K562 (cell line): ENCODE measurements around the gene MAPT. TPM values are rescaled to one million over a fixed set of nuclear protein-coding genes. Genes with fewer than 3 reads are reported as not detected.
A peak's percentile ranks its signal among the peaks of the same experiment; 100 is the strongest.

Source experiments
- IRF2 ChIP-seq: sonication (generic); formaldehyde crosslinking; IDR thresholded peaks from 2 replicates; pipeline ENCODE4 v1.8.1; 2022; ENCODE audit warnings: mild to moderate bottlenecking, missing genetic modification reagents
- MAFG ChIP-seq: fragments of 450-650 bp; conservative IDR thresholded peaks from 2 replicates; pipeline ENCODE4 v1.6.1; 2016; ENCODE audit warnings: missing genetic modification characterization, missing compliant biosample characterization
- SMC3 ChIP-seq: conservative IDR thresholded peaks from 2 replicates; pipeline ENCODE4 v1.6.1; 2011; ENCODE audit warnings: low read depth, low read length, improper control_type of control experiment; ENCODE audit not compliant: insufficient read depth
- SRF ChIP-seq, 2 experiments: fragments of 250-450, 450-650 bp in 1 of 2; sonication (Bioruptor Pico) in 1 of 2; sonication (generic) in 1 of 2; formaldehyde crosslinking; IDR thresholded peaks; 2 replicates each; pipeline versions ENCODE4 v1.5.0 to v1.5.1; 2020 to 2022; ENCODE audit warnings: mild to moderate bottlenecking in 1 of 2, missing genetic modification reagents in 1 of 2
- TEAD1 ChIP-seq, 2 experiments: fragments of 450-650 bp in 1 of 2; sonication (generic) in 1 of 2; formaldehyde crosslinking; IDR thresholded peaks; 2 replicates each; pipeline versions ENCODE4 v1.4.0 to v1.8.0; 2020 to 2022; ENCODE audit warnings: mild to moderate bottlenecking in 2 of 2, missing genetic modification reagents in 1 of 2
- U2AF1 ChIP-seq: fragments of 200-400 bp; formaldehyde crosslinking; optimal IDR thresholded peaks from 2 replicates; pipeline ENCODE3; 2017; ENCODE audit warnings: mild to moderate bottlenecking, low read depth, low read length, moderate library complexity
- ZKSCAN3 ChIP-seq: fragments of 250-450 bp; sonication (Bioruptor Pico); IDR thresholded peaks from 2 replicates; pipeline ENCODE4 v1.4.0; 2020
- ZNF609 ChIP-seq: sonication (generic); formaldehyde crosslinking; IDR thresholded peaks from 2 replicates; pipeline ENCODE4 v1.8.1; 2023; ENCODE audit warnings: missing genetic modification reagents, mild to moderate bottlenecking, borderline replicate concordance
- polyA plus RNA-seq, 8 experiments: library from polyadenylated mRNA; depleted of rRNA in 4 of 8; stranded (reverse) in 5 of 8; unstranded in 3 of 8; fragments of >200 nt; fragmentation: Nextera tagmentation in 2 of 8; fragmentation: Illumina TruSeq in 1 of 8; extraction: Ambion mirVana in 2 of 8; extraction: Trizol in 1 of 8; gene quantifications; 2 replicates each; pipeline versions ENCODE4 v1.2.1 to v1.2.3, GENCODE V29; 2011 to 2014; ENCODE audit warnings: inconsistent platforms in 1 of 8, missing spikeins in 1 of 8
- total RNA-seq, 7 experiments: library from RNA; depleted of rRNA in 6 of 7; stranded (reverse); fragments of >200 nt in 6 of 7; fragmentation: Illumina TruSeq in 2 of 7; extraction: Trizol in 2 of 7; gene quantifications; 2 replicates each; pipeline versions ENCODE4 v1.2.1 to v1.2.3, GENCODE V29; 2011 to 2021; ENCODE audit warnings: low replicate concordance in 1 of 7

Gene MAPT
- total and polyA plus RNA-seq, 9 of the 15 experiments (the other 6 are each of a cell fraction or from before 2014, with no cell fraction given): 0.04 to 1.1 (median 0.36) TPM

DNA sequence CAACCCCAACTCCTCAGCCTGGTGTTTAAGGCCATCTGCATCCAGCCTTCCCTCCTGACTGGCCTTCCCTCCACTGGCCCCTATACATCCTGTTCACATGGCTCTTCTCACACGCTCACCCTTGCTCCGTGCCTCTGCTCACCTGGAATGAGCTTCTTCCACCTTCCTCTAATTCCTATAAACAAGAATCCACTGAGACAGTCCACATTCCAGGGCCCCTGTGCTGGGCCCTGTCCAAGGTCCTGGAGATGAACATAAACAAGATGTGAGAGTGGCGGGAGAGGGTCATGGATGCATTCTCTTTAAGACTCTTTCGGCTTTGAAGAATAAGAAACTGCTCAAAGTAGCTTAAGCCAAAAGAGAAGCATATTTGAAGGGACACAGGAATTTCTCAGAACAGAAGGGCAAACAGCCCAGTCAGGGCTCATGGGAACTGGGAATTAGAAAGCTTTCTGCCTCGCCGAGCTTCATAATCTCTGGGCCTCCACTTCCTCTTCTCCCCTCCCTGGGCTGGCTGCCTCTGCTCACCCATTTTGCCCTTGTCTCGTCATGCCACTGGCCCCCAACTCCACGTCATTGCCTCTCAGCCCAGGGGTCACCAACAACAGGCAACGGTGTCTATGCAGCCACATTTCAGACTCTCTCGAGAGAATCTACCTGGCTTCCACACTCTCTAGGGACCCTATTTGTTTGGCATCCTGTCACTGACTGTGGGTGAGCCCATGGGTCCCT lies 36.2 kb upstream of the MAPT start (continued):
- TF ChIP-seq SMC3: no peak
- TF ChIP-seq IRF2 (CRISPR knock-in tag): no peak
- no peak for TF ChIP-seq ZNF609 (CRISPR knock-in tag)
- TF ChIP-seq U2AF1: no peak
- TF ChIP-seq MAFG (tag): no peak
- TF ChIP-seq TEAD1 (CRISPR knock-in tag; IDR thresholded peaks at IDR 0.05): peak; percentile 78 to 93; a peak in 3 of 4 replicates
- TF ChIP-seq ZKSCAN3: no peak
- TF ChIP-seq SRF (CRISPR knock-in tag; IDR thresholded peaks at IDR 0.05): 0 out of 4 replicates have a peak, but pooled peaks of 1 of the 2 experiments have one; percentile 29
